Right atrium auricular region (tissue), 2 donors: Measurements from ENCODE around the gene VPS25. TPM values are rescaled to one million over a fixed set of nuclear protein-coding genes. Genes with fewer than 3 reads are reported as not detected.

ENCODE experiments used
- DNase-seq: peaks from one replicate; pipeline ENCODE4 v3.0.0-alpha.2; 2019; ENCODE audit warnings: low spot score
- H3K27ac ChIP-seq, 2 donors: fragments of 200-600 bp; sonication (generic); 1 replicate in 1 of 2; 2 replicates in 1 of 2; pipeline ENCODE4 v1.5.1; 2016 to 2019
- H3K27me3 ChIP-seq, 2 donors: fragments of 200-600 bp; sonication (generic); one replicate each; pipeline versions ENCODE4 v1.5.1 to v1.6.0; 2017 to 2019
- H3K36me3 ChIP-seq: fragments of 200-600 bp; sonication (generic); one replicate; pipeline ENCODE4 v1.5.1; 2016
- H3K4me1 ChIP-seq, 2 donors: fragments of 200-600 bp; sonication (generic); one replicate each; pipeline versions ENCODE4 v1.5.1 to v1.6.0; 2017 to 2019
- H3K4me3 ChIP-seq, 2 donors: fragments of 200-600 bp; sonication (generic); 1 replicate in 1 of 2; 2 replicates in 1 of 2; pipeline ENCODE4 v1.5.1; 2017 to 2019; ENCODE audit warnings: mild to moderate bottlenecking in 1 of 2, moderate library complexity in 1 of 2
- H3K9me3 ChIP-seq, 2 donors: fragments of 200-600 bp; sonication (generic); one replicate each; pipeline ENCODE4 v1.5.1; 2019
- total RNA-seq, 2 donors: library from RNA; depleted of rRNA; stranded (reverse); fragments of >200 nt; gene quantifications; one replicate each; pipeline ENCODE4 v1.1.0, GENCODE V29; 2016
- TF ChIP-seq, protein P1 (sequence below), 2 donors: fragments of 200-600 bp; sonication (generic); IDR thresholded peaks; one replicate each; pipeline ENCODE4 v1.5.1; 2019; ENCODE audit warnings: antibody characterized with exemption in 2 of 2

Gene VPS25
- total RNA-seq, 2 donors from 2014 or later = 37.9 to 39.8 TPM

DNA sequence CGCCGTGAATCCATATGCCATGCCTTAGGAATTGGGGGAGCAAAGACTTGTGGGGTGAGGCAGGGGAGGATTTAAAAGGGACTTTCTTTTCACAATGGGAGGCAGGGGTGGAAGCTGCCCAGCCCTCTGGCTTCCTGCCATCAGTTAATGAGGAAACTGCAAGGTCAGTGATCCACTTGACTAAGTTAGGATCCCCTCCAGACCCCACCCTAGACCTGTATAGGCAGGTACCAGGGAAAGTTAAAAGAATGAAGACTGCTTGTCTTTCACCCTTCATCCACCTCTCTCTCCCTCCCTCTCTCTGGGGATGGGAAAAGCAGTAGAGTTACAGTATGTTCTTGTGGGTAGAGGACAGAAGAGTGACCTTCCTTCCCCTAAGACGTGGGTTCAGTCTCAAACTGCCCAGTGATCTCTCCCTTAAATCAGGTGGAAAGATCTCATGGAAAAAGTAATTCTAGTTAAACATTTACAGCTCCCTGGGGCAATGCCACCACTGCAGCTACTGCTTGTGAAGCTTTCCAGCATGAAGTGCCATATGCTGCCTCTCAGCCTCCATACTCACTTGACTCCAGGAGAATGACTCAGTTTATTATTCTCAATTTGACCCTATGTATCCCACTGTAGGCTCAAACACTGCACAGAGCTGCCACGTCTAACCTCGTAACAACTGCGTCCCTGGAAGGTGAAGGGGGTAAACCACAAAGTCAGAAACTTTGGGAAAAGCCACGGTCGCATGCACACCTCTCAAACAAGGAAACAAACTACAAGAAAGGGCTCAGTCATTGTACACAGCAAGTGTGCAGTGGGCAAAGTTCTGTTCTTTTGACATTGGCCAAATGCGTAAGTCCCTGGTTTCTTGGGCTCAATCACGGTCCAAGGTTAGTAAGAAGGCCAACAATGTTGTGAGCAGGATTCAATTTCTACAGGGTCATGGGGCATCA lies 24.1 kb downstream of the VPS25 start:
- Histone ChIP-seq H3K27ac (peak overlapping the region in 1 of 2 donors; percentile 72), H3K9me3 (no peaks in the 10 kb centered on the region), H3K27me3 (no peaks in the 10 kb centered on the region), H3K36me3 (no peaks in the 10 kb centered on the region), H3K4me3 (peak overlapping the region; percentile 74 to 95), H3K4me1 (peaks cover 0 to 15% of the 10 kb centered on the region in 2 donors)
- TF ChIP-seq, protein P1, sequence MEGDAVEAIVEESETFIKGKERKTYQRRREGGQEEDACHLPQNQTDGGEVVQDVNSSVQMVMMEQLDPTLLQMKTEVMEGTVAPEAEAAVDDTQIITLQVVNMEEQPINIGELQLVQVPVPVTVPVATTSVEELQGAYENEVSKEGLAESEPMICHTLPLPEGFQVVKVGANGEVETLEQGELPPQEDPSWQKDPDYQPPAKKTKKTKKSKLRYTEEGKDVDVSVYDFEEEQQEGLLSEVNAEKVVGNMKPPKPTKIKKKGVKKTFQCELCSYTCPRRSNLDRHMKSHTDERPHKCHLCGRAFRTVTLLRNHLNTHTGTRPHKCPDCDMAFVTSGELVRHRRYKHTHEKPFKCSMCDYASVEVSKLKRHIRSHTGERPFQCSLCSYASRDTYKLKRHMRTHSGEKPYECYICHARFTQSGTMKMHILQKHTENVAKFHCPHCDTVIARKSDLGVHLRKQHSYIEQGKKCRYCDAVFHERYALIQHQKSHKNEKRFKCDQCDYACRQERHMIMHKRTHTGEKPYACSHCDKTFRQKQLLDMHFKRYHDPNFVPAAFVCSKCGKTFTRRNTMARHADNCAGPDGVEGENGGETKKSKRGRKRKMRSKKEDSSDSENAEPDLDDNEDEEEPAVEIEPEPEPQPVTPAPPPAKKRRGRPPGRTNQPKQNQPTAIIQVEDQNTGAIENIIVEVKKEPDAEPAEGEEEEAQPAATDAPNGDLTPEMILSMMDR (IDR thresholded peaks at IDR 0.05) = no peak
- no peak for DNase-seq

DNA sequence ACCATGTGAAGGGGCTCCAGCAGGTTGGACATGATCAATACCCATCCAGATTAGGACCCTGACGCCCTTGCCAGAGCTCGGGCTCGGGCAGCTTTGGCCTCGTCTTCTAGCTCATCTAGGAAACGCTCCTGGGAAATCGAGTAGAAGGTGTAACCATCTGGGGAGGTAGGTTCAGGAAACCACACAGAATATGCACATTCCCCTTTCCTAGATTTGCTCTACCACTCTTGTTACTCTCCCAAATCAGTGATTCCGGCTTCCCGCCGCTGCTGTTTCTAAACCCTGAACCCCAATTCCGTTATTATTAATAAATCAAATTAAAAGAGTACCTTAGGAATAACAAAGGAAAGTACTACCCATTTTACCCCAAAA lies 24.7 kb downstream of the VPS25 start:
- no peaks in the 10 kb centered on the region for H3K36me3 ChIP-seq
- TF ChIP-seq, protein P1 (IDR thresholded peaks at IDR 0.05) = no peak
- H3K27me3 ChIP-seq = no peaks in the 10 kb centered on the region
- DNase-seq = no peak
- H3K4me1 ChIP-seq = peaks cover 0 to 15% of the 10 kb centered on the region in 2 donors
- H3K9me3 ChIP-seq = no peaks in the 10 kb centered on the region
- H3K4me3 ChIP-seq = peak overlapping the region; percentile 74 to 95
- H3K27ac ChIP-seq = peak overlapping the region; percentile 72 to 84

DNA sequence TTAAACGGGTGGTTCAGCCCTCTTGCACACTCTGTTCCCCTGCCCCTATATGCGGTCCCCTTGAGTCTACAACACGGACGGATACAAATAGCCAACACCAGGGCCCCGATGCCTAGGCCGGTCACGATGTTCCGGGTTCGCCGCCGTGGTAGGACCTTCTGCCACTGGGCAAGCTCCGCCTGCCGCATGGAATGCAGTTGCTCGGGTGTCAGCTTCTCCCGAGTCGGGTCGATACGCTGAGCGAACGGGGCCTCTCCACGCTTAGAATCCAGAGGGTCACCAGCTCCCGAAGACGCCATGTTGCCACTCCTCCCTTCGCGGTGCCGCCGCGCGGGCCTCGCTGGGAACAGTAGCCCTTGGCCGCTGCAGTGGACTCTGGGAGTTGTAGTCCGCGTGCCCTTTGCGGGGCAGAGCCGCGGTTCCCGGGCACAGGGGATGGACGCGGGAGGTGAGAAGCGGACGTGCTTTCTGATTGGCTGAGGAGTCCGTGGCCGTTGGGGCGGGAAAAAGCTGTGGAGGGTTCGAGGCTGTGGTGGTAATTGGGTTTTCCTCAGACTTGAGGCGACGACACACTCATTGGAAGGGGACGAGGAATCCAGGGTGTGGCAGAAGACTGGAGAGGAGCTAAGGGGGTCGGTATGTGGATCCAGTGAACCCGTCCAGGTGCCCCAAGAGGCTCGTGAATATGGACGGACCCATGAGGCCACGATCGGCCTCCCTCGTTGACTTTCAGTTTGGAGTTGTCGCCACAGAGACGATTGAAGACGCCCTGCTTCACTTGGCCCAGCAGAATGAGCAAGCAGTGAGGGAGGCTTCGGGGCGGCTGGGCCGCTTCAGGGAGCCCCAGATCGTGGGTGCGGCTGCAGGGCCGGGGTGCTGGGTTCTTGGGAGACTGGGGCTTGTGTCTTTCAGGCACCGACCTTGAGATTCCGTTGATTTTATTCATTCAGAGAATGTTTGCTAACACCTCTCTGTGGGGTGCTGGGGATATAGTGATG lies 25.4 kb downstream of the VPS25 start, which contains the start of the genes CNTD1 and COA3:
TSS of gene CNTD1 (plus strand) at position 479 of the 998 bp plus-strand sequence. CDS start at position 686, 207 bp downstream.
TSS of gene COA3 (minus strand) at position 322 of the 998 bp plus-strand sequence. CDS start at position 299, 23 bp downstream.
- H3K27ac ChIP-seq = peak within 1 kb of the TSS; percentile 72 to 84
- TF ChIP-seq, protein P1 (IDR thresholded peaks at IDR 0.05) = no peak
- H3K4me3 ChIP-seq = peak within 1 kb of the TSS; percentile 74 to 95
- no peaks in the 10 kb centered on the region for H3K9me3 ChIP-seq
- DNase-seq = peak; percentile 76
- no peaks in the 10 kb centered on the region for H3K36me3 ChIP-seq
- H3K27me3 ChIP-seq = no peaks in the 10 kb centered on the region
- H3K4me1 ChIP-seq = peaks cover 0 to 15% of the 10 kb centered on the region in 2 donors

DNA sequence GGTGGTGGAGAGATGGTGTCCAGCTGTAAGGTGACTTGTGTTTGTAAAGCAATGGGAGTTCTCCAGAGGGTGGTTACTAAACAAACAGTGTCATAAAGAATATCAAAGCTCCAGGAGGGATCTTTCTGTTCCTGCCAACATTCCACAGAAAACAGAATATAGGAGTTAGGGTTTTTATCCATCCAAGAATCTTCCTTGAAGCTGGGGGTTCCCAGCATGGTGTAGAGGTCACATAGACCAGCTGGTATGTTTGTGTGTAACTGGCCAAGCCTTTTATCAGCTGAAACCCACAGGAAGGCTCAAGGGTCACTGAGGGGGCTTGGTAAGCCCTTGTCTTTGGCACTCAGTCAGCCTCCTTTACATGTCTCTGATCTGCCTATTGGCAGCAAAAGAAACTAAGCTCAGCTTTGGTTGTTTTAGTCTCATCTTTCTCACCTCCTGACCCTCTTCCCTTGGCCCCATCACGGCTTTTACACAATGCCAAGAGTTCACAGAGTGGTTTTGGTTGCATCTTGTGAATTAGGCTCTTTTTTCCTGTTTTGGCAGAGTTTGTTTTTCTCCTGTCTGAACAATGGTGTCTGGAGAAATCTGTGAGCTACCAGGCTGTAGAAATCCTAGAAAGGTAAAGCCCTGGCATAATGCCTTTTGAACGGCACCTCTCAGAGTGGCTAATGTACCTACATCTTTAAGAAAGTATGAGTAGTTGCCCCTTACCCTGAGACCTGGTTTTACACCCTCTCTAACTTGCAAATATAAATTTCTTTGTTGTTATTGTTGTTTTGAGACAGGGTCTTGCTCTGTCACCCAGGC lies 30.0 kb downstream of the VPS25 start:
- Histone ChIP-seq H3K27ac (no peak overlapping the region), H3K27me3 (no peaks in the 10 kb centered on the region), H3K36me3 (no peaks in the 10 kb centered on the region), H3K4me3 (no peak overlapping the region), H3K4me1 (no peaks in the 10 kb centered on the region), H3K9me3 (no peaks in the 10 kb centered on the region)
- DNase-seq = no peak
- TF ChIP-seq, protein P1 (IDR thresholded peaks at IDR 0.05) = no peak

DNA sequence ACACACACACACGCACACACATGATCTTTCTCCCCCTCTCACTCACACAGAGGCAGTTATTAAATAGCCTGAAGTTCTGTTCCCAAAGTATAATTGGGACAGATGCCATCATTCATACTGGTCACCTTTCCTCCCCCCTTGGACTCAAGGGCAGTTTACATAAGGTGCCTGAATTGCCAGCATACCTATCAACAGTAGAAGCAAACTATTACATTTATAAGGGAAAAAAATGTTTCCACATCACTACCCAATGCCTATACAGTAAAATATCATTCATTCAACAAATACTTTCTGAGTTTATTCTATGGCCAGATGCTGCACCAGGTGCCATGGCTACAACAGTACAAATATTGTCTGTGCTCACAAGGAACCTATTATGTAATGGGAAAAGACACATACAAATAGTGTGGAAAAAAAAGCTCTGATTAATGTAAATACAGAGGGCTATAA lies 31.7 kb downstream of the VPS25 start:
- H3K4me3 ChIP-seq = no peak overlapping the region
- H3K4me1 ChIP-seq = no peaks in the 10 kb centered on the region
- no peaks in the 10 kb centered on the region for H3K9me3 ChIP-seq
- peaks cover 5% of the 10 kb centered on the region for H3K36me3 ChIP-seq
- DNase-seq = no peak
- TF ChIP-seq, protein P1 (IDR thresholded peaks at IDR 0.05) = no peak
- no peak overlapping the region for H3K27ac ChIP-seq
- no peaks in the 10 kb centered on the region for H3K27me3 ChIP-seq
